Activated gamma-delta T cell (primary cell): ENCODE measurements around the gene ALKBH7.
"Not testable (repeated sequence)": the region's sequence is repeated elsewhere in the genome, so short reads cannot be mapped to it uniquely, and the experiment has no call there.

Experiments
- DNase-seq: peaks from one replicate; lab custom pipeline; 2025; lab: John Stamatoyannopoulos, UW
- total RNA-seq, 2 donors: gene quantifications; one replicate each; lab custom pipeline; 2026; lab: John Stamatoyannopoulos, UW

ALKBH7 gene
- total RNA-seq: 16.6 to 16.8 reads per million in 2 donors

- peak; percentile 73 for DNase-seq
These were observed at the start of gene ALKBH7 for GRCh38 chr19:6372594-6373095. TSS of gene ALKBH7 (plus strand) at chr19:6372794. CDS start at chr19:6372821, 27 bp downstream.

GRCh38 chr19:6324757-6325156, 47.8 kb upstream of the ALKBH7 start:
- no peak for DNase-seq

- DNase-seq: no peak
These were observed 47.0 kb upstream of the ALKBH7 start for GRCh38 chr19:6325614-6326013.

- DNase-seq: no peak
These were observed 45.8 kb upstream of the ALKBH7 start for GRCh38 chr19:6326815-6327214.

- no peak for DNase-seq
These were observed 39.2 kb upstream of the ALKBH7 start, which contains the start of gene ACER1 for GRCh38 chr19:6333439-6333838. TSS of gene ACER1 (minus strand) at chr19:6333612. CDS start at chr19:6333551, 61 bp downstream.

- DNase-seq: no peak
These were observed 37.9 kb upstream of the ALKBH7 start for GRCh38 chr19:6334490-6335285.

- DNase-seq: no peak
These were observed 31.9 kb upstream of the ALKBH7 start for GRCh38 chr19:6340493-6341201.

GRCh38 chr19:6343462-6343861, 29.1 kb upstream of the ALKBH7 start:
- DNase-seq: no peak

GRCh38 chr19:6349271-6349670, 23.3 kb upstream of the ALKBH7 start:
- DNase-seq: not testable (repeated sequence)

- no peak for DNase-seq
These were observed 21.9 kb upstream of the ALKBH7 start for GRCh38 chr19:6350688-6351087.

GRCh38 chr19:6352381-6353165, 20.0 kb upstream of the ALKBH7 start:
- DNase-seq: no peak

GRCh38 chr19:6354098-6354674, 18.4 kb upstream of the ALKBH7 start:
- DNase-seq: no peak

GRCh38 chr19:6355321-6356040, 17.1 kb upstream of the ALKBH7 start:
- DNase-seq: not testable (repeated sequence)

- DNase-seq: no peak
These were observed 15.4 kb upstream of the ALKBH7 start for GRCh38 chr19:6357174-6357573.

GRCh38 chr19:6358003-6358402, 14.6 kb upstream of the ALKBH7 start:
- DNase-seq: no peak

GRCh38 chr19:6359568-6360341, 12.8 kb upstream of the ALKBH7 start:
- no peak for DNase-seq

GRCh38 chr19:6360445-6360844, 12.1 kb upstream of the ALKBH7 start:
- not testable (repeated sequence) for DNase-seq

GRCh38 chr19:6360857-6361216, 11.8 kb upstream of the ALKBH7 start:
- not testable (repeated sequence) for DNase-seq

GRCh38 chr19:6362027-6362350, 10.6 kb upstream of the ALKBH7 start:
- DNase-seq: no peak

GRCh38 chr19:6362351-6362801, 10.2 kb upstream of the ALKBH7 start:
- no peak for DNase-seq
